ENCODE data around the gene ADAMTS10. TPM values are rescaled to one million over a fixed set of nuclear protein-coding genes. Genes with fewer than 3 reads are reported as not detected.
A peak's percentile ranks its signal among the peaks of the same experiment; 100 is the strongest.
"Not testable (repeated sequence)": the region's sequence is repeated elsewhere in the genome, so short reads cannot be mapped to it uniquely, and the experiment has no call there.

ADAMTS10 gene
- polyA plus RNA-seq, 12 donors, result 16.4 to 64.6 (median 28.3) TPM; not detected in 1

GRCh38 chr19:8593931-8594330 is 16.6 kb downstream of the ADAMTS10 start:
- DNase-seq, result no peak

- peak; percentile 93 for DNase-seq
Observed at GRCh38 chr19:8592231-8593009, 18.1 kb downstream of the ADAMTS10 start.

- no peak for DNase-seq
Observed at GRCh38 chr19:8589177-8589714, 21.3 kb downstream of the ADAMTS10 start.

- DNase-seq, result no peak
Observed at GRCh38 chr19:8585894-8586750, 24.4 kb downstream of the ADAMTS10 start.

- DNase-seq, result no peak
Observed at GRCh38 chr19:8584965-8585893, 25.3 kb downstream of the ADAMTS10 start.

GRCh38 chr19:8580710-8581281 is 29.7 kb downstream of the ADAMTS10 start:
- DNase-seq, result peak; percentile 86

GRCh38 chr19:8578642-8579265 is 31.8 kb downstream of the ADAMTS10 start:
- peak; percentile 74 for DNase-seq

GRCh38 chr19:8577741-8578140 is 32.8 kb downstream of the ADAMTS10 start:
- DNase-seq, result no peak

- DNase-seq, result no peak
Observed at GRCh38 chr19:8577247-8577646, 33.3 kb downstream of the ADAMTS10 start, which contains the start of gene MYO1F. Gene MYO1F, minus strand, starts transcription at chr19:8577442. Its CDS starts 133 bp downstream, at chr19:8577309.

GRCh38 chr19:8576273-8576993 is 34.1 kb downstream of the ADAMTS10 start:
- DNase-seq, result no peak

- DNase-seq, result no peak
Observed at GRCh38 chr19:8575467-8575997, 35.0 kb downstream of the ADAMTS10 start.

- not testable (repeated sequence) for DNase-seq
Observed at GRCh38 chr19:8574619-8574922, 35.9 kb downstream of the ADAMTS10 start.

- DNase-seq, result no peak
Observed at GRCh38 chr19:8573316-8573715, 37.2 kb downstream of the ADAMTS10 start.

GRCh38 chr19:8571006-8571411 is 39.5 kb downstream of the ADAMTS10 start:
- DNase-seq, result no peak

GRCh38 chr19:8569066-8569771 is 41.3 kb downstream of the ADAMTS10 start:
- no peak for DNase-seq

GRCh38 chr19:8567522-8568172 is 42.9 kb downstream of the ADAMTS10 start:
- no peak for DNase-seq

GRCh38 chr19:8566855-8567254 is 43.7 kb downstream of the ADAMTS10 start:
- DNase-seq, result no peak

GRCh38 chr19:8564866-8565265 is 45.6 kb downstream of the ADAMTS10 start:
- DNase-seq, result not testable (repeated sequence)
